NCI-H1436 treated with DMSO at 0.1 percent for 48 hours (cell line): ENCODE measurements around the gene EHMT2.
"Not testable (repeated sequence)": the region's sequence is repeated elsewhere in the genome, so short reads cannot be mapped to it uniquely, and the experiment has no call there.

ENCODE experiments used
- DNase-seq: peaks from one replicate; lab custom pipeline; 2025; lab: John Stamatoyannopoulos, UW

The EHMT2 gene

GRCh38 chr6:31897612-31898382 lies at the start of gene EHMT2:
EHMT2 (minus strand) TSS chr6:31897698; CDS start chr6:31897677, 21 bp downstream.
- no peak for DNase-seq

- DNase-seq = no peak
Observed at GRCh38 chr6:31947070-31947675, 49.7 kb upstream of the EHMT2 start.

GRCh38 chr6:31946370-31946885 lies 48.9 kb upstream of the EHMT2 start:
- DNase-seq = no peak

- no peak for DNase-seq
Observed at GRCh38 chr6:31945507-31946369, 48.2 kb upstream of the EHMT2 start, which contains the start of gene CFB. CFB (plus strand) TSS chr6:31946095; CDS start chr6:31946222, 127 bp downstream.

GRCh38 chr6:31945154-31945506 lies 47.6 kb upstream of the EHMT2 start:
- DNase-seq = no peak

GRCh38 chr6:31943742-31944141 lies 46.2 kb upstream of the EHMT2 start:
- no peak for DNase-seq

GRCh38 chr6:31940256-31940664 lies 42.8 kb upstream of the EHMT2 start:
- no peak for DNase-seq

GRCh38 chr6:31935823-31936222 lies 38.3 kb upstream of the EHMT2 start:
- no peak for DNase-seq

GRCh38 chr6:31935021-31935420 lies 37.5 kb upstream of the EHMT2 start:
- no peak for DNase-seq

- DNase-seq = no peak
Observed at GRCh38 chr6:31933537-31933936, 36.0 kb upstream of the EHMT2 start.

GRCh38 chr6:31932137-31932536 lies 34.6 kb upstream of the EHMT2 start:
- not testable (repeated sequence) for DNase-seq

GRCh38 chr6:31930962-31931361 lies 33.5 kb upstream of the EHMT2 start:
- DNase-seq = no peak

- no peak for DNase-seq
Observed at GRCh38 chr6:31928672-31928939, 31.1 kb upstream of the EHMT2 start.

- DNase-seq = no peak
Observed at GRCh38 chr6:31927863-31928671, 30.6 kb upstream of the EHMT2 start.

GRCh38 chr6:31927242-31927862 lies 29.9 kb upstream of the EHMT2 start, which contains the start of gene C2:
C2 (plus strand) TSS chr6:31927717; CDS start chr6:31927753, 36 bp downstream.
- DNase-seq = no peak

GRCh38 chr6:31922942-31923341 lies 25.4 kb upstream of the EHMT2 start:
- DNase-seq = no peak

GRCh38 chr6:31920811-31921210 lies 23.3 kb upstream of the EHMT2 start:
- no peak for DNase-seq

GRCh38 chr6:31919624-31920303 lies 22.3 kb upstream of the EHMT2 start:
- DNase-seq = no peak

- no peak for DNase-seq
Observed at GRCh38 chr6:31918069-31918720, 20.7 kb upstream of the EHMT2 start.

GRCh38 chr6:31915756-31916155 lies 18.3 kb upstream of the EHMT2 start:
- DNase-seq = no peak
